Stromal cell of bone marrow (primary cell): ENCODE results near the gene COL7A1.
A peak's percentile ranks its signal among the peaks of the same experiment; 100 is the strongest.

Source experiments
- DNase-seq: peaks from one replicate; pipeline ENCODE4 v3.0.0-alpha.2; 2012; ENCODE audit warnings: low read depth

Gene COL7A1

DNA sequence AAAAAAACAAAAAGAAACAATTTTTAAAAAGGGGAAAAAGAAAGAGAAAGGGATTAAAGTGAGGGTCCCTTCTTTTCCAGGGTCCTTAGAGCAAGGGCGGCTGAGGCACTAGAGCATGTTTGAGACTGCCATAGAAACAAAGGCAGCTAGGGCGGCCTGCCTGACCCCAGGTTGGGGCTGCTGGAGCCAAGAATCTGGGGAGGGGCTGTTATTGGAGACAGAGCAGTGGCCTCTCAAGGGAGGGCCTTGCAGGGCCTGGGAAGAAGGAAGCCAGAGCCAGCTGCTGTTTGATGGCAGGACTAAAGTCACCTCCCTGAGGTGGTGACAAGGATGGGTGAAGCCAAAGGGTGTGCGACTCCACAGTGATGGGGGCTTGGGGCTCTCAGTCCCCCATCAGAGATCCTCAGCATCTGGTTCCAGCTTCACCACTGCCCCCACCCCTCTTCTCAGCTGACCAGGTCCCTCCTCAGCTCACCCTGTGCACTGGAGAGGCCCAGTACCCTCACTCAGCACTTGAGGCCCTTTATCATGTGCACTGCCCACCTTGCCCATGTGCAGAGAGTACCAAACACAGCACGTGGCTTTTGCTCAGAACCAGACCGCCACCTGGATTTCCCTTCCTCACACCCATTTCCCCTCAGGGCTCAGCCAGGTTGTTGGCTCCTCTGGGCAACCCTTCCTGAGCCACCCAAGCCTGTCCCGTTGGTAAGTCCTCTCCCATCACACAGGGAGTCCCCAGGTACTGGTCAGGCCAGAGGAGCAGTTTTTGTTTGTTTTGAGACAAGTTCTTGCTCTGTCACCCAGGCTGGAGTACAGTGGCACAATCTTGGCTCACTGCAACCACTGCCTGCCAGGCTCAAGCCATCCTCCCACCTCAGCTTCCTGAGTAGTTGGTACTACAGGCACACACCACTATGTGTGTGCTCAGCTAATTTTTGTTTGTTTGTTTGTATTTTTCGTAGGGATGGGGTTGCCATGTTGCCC lies 24.7 kb upstream of the COL7A1 start:
- DNase-seq: no peak

DNA sequence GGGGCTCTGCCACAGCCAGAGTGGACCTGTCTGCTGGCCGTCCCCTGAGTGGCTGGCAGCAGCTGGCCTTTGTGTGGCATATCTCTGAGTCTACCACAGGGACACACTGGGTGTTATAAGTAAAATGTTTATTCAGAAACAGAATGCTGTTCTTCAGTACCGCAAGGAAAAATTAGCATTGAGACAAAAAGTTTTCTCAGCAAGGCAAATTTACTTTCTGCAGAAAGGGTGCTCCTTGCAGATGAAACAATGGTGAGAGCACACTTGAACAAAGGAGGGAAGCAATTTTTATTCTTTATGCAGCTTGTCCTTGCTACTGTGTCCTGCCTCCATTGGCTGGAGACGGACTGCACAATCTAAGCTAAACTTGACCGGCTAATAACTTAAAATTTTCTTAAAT lies 22.4 kb upstream of the COL7A1 start:
- no peak for DNase-seq

DNA sequence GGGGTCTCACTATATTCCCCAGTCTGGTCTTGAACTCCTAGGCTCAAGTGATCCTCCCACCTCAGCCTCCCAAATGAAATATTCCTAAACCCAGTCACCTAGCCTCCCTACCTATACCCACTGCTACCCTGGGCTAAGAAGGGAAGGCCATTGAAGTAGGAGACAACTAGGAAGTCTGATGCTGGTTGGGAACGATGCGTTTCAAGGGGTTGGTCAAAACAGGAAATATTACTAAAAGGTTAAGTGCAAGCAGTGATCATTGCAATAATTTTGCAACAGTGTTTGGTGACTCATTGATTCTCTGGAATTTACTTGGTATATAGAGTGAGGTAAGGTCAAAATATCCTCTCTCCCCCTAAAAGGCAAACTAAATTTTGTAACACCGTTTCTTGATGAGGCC lies 18.9 kb upstream of the COL7A1 start:
- DNase-seq: peak; percentile 33

DNA sequence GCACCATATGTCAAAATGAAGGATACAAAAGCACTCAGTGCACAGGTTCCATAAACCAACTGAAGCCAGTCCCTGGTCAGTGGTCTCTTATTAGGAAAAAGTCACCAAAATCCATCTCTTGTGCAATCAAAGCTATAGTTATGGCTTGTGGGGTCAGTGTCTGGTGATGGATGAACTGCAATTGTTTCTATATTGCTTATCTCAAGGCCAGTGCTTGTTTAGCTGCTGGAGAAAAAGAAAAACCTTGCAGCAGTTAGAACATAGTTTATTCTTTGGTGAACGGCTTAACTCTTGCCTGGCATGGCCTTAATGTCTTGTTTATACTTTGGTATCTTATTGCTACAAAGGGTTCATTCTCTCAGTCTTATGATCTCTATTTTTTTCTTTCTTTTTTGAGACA lies 17.2 kb upstream of the COL7A1 start:
- DNase-seq: no peak

DNA sequence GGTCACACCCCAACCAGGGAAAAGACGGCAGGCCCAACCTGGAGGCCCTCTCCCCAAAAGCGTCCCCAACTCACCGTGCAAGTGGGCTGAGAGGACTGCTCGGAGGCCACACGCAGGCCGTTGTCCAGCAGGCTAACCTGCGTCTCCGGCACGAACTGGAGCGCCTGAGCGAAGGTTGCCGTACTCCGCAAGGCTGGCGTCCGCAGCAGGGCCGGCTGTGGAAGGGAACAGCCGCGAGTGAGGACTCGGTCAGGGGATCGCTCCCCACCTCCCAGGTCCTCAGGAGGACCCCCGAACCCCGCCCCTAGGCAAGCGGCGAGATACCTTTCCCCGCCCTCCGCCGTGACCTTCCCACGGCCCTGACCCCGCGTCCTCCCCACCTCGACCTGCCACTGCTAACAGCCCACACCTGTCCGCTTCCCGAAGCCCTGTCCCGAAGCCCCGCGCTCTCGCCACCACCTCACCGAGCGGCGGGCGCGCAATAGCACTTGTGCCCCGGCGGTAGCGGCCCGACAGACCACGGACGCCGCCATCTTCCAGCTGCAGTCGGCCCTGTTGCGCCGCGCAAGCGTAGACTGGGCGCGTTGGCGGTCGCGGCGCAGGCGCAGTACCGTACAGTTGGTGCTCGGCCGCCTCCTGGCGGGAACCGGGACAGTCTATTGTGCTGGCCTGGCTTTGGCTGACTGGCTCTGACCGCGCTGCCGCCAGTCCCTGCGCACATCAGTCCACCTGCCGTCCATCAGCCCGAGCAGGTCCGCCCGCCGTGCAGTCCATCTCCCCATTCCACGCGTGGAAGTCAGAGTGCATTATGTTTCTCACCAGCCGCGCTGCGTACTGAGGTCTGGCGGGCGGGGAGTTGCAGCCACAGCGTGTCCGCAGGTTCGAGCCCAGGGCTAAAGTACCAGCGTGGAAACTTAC lies 14.2 kb upstream of the COL7A1 start, which contains the start of gene UQCRC1:
Gene UQCRC1, minus strand, starts transcription at position 559 of the 918 bp plus-strand sequence. Its CDS starts 26 bp downstream, at position 533.
- DNase-seq: peak; percentile 82

DNA sequence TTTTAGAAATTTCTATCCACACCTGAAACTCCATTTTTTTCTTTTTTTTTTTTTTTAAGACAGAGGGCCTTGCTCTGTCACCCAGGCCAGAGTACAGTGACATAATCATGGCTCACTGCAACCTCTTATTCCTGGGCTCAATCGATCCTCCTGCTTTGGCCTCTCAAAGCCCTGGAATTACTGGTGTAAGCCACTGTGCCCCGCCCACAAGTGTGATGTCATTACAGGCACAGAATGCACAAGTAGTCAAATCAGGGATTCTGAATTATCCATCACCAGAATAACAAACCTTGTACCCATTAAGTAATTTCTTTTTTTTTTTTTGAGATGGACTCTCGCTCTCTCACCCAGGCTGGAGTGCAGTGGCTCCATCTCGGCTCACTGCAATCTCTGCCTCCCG lies 12.4 kb upstream of the COL7A1 start:
- DNase-seq: no peak

DNA sequence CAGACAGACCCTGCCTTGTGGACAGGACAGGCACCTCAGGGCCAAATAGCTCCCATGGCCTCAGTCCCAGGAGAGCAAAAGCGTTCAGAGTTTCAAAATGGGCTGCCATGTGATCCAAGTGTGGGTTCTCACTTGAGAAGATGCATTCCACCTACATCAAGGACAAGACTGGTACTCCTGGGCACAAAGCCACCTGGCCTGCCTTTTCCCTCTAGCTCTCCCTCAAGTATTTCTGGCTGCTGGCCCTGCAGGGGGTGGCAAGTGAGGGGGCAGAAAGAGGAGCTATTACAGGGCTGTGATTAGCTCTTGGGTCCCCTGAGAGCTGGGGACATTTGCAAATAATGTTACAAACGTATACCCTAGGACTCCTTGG lies 6.5 kb upstream of the COL7A1 start:
- no peak for DNase-seq

DNA sequence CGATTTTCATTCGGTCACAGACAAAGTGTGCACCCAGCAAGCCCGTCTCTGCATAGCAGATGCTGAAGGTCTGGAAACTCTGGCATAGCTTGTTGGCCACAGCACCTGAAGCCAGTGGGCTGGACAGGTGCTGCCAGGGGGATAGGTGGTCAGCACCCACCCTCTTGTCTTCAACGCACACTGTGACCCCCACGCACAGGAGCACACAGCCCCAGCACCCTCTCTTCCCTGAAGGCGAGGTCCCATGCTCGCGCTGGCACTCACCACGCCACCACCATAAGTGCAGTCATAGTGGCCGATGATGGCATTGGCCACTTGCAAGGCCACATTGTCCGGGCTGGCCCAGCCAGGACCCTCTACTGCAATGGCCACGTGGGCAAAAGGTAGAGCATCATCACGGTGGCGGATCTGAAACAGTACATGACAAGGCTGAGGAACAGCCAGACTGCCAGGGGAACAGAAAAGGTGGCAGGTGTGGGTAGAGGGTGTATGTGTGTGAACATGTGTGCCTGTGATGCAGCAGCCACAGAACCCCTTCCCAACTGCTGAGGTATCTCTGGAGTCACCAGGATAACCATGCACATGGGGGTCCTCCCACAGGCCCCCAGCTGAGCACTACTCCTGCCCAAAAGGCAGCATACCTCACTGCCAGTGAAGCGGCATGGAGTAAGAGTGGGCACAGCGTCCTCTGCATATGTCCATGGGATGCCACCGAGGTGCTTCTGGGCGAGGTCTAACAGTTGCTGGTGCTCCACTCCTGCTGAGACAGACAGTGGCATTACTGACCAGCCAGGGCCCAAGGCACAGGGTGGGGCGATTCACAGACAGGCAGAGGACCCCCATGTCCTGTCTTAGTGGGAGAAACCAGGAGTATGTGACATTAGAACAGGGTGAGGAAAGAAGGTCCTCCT lies 5.8 kb upstream of the COL7A1 start:
- DNase-seq: no peak

DNA sequence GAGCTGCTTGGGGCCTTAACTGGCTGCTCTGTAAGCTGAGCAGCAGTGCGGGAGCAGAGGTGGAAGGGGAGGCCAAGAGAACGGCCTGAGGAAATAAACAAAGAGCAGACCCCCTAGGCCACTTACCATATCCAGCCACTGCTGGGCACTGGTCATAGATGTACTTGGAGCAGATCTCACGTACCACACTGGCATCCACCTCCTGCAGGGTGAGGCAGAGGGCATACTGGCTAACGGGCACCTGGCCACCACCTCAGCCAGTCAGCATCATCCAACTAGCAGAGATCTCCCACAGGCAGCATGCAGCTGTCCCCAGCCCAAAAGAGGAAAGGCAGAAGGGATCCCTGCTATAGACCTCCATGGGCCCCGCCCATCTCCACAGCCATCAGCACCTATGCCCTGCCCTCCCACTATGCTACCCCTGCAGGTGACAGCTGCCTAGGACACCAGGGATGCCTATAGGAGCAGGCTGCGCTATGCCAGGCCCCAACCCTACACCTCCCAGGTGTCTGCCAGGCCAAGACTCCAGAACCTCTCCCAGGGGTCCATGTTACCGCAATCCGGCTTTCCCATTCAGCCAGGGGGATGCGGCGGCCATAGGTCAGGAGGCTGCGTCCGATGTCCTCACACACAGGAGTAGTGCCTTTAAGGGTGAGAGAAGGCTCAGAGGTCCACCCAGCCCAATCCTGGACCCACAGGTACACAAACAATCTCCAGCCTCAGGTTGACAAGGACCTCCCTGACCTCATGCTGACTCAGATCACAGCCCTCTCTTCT lies 4.6 kb upstream of the COL7A1 start:
- DNase-seq: no peak

DNA sequence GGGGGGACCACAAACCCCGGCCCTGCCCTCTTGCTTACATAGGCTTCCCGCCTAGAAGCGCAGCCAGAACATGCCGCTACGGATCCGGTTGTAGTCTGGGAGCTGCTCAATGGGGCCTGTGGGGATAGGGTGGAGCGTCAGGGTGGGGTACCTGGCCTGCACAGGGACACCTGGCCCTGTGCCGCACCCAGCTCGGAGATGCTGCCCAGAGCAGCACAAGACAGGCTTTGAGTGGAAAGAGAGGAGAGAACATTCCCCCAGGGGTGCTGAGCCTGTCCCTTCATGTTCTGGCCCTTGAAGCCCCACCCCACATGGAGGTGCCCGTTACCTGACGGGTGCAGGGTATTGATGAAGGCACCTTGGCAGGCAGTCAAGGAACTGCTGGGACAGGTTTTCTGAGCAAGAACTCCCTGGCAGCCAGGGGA lies 4.0 kb upstream of the COL7A1 start:
- no peak for DNase-seq

DNA sequence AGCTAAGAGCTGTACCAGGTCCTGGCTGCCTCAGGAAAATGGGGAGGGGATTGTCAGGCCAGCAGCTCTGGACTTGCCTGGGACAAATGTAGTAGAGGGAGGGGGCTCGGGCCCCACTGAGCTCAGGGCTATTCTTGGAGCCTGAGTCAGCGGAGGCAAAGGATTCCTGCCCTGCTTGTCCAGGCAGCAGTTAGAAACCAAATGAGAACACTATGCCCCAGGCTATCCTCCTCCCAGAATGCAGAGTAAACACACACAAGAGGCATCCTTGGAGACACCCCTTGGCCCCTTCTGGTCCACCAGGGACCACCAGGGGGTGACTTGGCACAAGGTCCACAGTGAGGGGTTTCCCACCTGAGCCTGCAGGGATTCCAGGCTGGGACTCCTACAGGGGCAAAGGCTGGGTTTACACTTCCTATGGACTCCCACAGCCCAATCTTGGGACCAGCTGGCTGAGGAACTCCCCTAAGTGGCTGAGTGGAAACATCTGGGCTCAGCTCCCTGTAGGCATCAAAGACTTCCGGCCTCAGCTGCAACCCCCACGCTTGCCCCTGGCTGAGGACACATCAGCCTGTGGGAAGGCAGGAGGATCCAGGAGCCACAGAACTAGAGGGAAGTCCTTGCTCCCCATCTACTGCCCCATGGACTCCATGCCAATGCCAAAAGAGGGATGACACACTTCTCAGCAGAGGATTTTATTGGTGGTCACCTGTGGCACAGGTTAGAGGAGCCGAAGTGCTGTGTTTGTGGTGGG lies 3.4 kb upstream of the COL7A1 start:
- peak; percentile 49 for DNase-seq

DNA sequence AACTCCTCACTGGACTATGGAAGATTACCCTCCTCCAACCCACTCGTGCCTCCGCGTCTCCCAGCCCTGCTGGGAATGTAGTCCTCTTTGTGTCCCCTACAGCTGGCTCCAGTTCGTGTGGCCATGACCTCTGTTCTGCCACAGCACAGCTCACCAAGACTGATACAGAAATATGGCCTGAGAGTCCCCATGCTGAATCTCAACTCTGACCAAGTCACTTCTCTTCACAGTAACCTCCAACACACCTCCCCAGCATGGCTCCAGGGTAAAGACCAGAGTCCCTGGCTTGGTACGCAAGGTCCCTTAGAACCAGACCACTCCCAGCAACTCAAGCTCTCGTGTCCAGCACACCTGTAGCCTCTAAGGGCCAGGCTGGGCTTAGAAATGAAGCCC lies 2.3 kb upstream of the COL7A1 start:
- no peak for DNase-seq

DNA sequence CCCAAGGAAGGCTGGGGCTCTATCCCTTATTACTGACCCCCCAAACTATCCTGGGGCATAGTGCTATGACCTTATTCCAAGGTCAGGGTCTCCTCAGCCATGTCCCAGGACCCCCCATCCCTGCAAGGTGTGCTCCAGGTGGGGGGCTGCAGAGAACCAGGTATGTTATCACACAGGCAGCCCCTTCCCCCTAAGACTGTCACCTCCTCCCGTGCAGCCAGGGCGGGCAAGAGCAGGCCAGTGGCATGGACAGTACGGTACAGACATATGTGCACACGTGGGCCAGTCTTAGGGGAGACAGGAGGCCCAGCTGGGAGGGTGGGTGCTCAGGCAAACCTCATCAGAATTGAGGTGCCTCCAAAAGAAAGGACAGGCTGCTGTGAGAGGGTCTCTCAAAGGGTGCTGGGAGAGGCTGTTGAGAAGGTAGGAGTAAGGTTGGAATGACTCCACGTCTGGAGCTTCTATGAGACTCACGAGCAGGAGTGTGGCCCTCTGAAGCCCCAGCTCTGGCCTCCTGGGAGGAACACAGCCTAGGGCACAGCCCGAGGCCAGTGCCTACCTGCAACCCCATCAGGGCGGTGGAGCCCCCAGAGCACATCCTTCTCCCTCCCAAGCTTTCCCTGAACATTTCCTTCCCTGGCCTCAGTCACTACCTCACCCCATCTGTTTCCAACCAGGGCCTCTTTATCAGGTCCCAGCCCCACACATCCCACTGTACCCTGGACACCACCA lies 1.7 kb upstream of the COL7A1 start:
- no peak for DNase-seq

DNA sequence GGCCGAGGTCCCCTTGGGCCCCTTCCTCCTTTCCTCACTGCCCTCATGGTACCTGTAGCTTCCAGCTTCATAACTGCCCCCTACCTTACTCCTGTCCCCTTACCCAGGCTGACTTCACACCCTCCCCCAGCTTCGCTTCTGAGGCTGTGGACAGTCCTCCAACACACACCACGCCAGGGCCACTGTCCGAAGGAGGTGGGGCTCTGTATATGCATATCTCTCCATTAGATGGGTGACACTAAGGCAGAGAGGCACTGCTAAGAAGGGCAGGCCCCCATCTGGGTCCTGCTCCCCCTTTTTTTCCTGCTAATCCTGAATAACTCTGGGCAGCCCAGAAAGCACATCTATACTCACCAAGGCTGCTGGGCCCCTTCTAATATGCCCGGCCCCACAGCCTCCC lies 1.0 kb upstream of the COL7A1 start:
- DNase-seq: no peak

DNA sequence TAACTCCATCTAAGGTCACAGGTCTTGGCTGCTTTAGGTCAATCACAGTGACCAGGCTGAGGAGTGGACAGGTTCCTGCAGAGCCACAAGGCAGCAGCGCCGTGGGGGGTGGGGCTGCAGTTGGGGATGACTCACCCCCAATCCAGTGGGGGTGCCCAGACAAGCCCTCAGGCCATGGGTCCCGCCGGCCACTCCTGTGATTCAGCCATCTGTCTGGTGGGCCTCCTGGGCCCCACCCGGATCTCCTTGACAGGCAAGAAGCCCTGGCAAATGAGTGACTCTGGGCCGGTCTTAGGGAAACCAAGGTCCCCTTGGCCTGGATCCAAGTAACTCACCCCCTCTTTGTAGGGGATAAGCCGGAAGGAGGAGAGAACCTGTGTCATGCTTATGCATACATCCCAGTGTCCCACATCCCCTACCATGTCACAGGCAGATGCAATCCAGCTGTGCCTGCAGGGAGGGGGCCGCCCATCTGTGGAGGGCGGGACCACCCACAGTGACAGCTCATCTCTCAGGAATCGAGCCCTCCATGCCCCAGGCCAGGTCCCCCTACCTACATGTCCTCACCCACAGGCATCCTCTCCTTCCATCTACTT lies 495 bp upstream of the COL7A1 start:
- peak; percentile 48 for DNase-seq

DNA sequence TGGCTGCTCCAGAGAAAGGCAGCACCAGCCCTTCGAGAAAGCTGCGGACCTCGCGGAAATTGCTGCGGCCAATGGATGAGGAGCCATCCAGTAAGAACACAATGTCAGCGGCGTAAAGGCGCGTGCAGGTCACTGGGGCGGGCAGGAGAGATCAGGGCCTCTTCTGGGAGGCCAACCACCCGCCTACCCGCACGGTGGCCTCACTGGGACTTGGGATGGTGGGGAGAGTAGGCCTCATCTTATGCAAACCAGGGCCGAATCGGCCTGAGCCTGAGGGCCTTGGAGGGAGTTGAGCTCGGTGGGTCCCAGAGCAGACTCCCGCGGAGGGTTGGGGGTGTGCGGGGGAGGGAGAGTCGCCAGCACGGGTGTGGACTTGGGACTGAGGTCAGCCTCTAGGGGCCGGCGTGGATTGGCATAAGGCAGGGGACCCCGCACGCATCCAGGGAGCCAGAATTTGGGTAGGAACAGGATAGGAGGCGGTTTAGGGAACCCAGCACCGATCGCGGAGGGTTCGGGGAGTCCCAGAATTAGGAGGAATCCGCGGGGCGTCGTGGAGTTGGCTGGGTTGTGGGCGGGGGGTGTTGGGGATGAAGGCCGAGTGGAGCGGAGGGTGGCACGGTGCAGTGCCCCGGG lies 596 bp downstream of the COL7A1 start:
- no peak for DNase-seq

DNA sequence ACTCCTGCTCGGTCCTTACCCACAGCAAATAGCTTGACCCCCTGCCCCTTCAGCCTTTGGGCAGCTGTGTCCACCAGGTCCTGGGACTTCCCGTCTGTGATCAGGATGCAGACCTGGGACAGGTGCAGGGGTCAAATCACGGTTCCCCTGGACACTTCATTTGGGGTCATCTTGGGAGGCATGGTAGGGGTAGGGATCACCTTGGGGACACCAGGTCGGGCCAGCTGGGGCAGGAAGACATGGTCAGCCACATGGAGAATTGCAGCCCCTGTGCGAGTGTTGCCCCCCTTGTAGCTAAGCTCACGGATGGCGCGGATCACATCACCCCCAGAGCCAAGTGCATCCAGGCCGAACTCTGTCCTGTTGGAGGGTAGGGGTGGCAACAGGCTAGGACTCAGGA lies 1.8 kb downstream of the COL7A1 start:
- no peak for DNase-seq

DNA sequence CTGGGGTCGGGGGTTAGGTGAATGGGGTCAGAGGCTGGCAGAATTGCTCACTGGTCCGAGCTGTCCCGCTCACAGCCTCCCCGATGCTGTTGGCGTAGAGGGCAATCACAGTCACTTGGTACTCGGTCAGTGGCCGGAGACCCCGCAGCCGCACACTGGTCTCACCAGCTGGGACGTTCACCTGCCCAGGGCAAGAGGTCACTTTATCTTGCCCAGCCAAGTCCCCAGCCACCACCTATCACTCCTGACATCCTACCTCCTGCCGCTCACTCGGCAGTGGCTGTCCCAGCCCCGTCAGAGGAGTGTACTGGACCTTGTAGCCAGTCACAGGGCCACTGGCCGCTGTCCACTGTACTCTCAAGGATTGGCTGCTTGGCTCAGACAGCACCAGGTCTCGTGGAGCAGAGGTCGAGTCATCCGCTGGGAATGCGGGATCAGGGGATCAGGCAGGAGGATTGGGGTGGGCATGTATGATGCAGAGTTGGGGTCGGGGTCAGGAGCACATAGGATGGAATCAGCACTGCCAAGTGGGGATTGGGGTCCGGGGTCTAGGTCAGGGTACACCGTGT lies 2.5 kb downstream of the COL7A1 start:
- no peak for DNase-seq
